ENCODE results near the gene HSPB2.
"Not testable (repeated sequence)": the region's sequence is repeated elsewhere in the genome, so short reads cannot be mapped to it uniquely, and the experiment has no call there.

HSPB2 gene

DNA sequence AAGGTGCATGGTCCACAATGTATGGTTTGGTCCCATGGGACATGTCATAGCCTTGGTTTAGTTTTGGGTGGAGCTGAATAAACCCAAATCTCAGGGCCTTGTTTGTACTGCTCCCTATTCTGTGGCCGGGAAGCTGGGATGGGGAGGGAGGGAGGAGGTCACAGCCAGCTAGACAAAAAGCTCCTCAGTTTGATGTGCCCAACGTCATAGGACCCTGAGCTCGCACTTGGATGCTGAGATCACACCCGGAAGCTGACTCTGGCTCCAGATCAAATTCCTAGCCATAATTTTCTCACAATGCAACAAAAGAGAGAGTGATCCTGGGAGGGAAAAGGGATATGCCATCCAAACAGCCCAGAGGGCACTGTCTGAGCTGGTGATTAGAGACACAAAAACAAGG, 1.5 kb downstream of the HSPB2 start:
- no peak for DNase-seq (ENCODE audit: low read depth in 2 of 2)

DNA sequence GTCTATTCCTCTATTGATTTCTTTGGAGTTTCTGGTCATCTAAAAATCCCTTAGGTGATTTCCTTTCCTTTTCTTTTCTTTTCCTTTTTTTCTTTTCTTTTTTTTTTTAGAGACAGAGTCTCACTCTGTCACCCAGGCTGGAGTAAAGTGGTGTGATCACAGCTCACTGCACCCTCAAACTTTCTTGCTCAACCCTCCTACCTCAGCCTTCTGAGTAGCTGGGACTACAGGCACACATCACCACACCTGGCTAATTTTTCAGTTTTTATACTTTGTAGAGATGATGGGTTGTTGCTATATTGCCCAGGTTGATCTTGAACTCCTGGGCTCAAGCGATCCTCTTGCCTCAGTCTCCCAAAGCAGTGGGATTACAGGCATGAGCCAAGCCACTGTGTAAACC, 4.2 kb downstream of the HSPB2 start:
- DNase-seq (ENCODE audit: low read depth in 2 of 2), result no peak

DNA sequence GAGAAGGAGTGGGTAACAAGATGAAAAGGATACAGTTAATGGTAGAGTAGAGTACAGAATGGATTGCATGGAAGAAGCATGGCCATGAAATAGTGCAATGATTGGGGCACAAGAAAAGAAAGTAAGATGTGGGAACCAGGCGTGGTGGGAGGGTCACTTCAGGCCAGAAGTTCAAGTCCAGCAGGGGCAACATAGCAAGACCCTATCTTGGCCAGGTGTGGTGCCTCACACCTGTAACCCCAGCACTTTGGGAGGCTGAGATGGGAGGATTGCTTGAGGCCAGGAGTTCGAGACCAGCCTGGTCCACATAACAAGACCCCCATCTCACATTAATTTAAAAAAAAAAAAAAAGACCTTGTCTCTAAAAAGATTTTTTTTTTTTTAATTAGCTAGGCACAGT, 4.8 kb downstream of the HSPB2 start:
- DNase-seq (ENCODE audit: low read depth in 2 of 2), result no peak

DNA sequence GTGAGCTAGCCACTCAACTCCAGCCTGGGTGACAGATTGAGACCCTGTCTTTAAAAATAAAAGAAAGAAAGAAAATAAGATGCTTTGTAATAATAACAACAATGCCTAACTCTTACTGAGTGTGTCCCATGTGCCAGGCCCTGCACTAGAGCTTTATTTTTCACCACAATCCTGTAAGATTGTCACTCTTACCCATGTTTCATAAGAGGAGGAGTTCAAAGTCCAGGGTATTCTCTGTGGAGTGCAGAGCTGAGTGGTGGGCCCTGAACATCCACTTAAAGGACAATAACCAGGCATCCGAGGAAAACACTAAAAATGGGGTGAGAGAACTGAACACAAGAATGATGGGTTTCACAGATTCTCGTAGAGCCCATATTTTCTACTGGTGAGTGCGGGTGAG, 5.3 kb downstream of the HSPB2 start:
- no peak for DNase-seq (ENCODE audit: low read depth in 2 of 2)

DNA sequence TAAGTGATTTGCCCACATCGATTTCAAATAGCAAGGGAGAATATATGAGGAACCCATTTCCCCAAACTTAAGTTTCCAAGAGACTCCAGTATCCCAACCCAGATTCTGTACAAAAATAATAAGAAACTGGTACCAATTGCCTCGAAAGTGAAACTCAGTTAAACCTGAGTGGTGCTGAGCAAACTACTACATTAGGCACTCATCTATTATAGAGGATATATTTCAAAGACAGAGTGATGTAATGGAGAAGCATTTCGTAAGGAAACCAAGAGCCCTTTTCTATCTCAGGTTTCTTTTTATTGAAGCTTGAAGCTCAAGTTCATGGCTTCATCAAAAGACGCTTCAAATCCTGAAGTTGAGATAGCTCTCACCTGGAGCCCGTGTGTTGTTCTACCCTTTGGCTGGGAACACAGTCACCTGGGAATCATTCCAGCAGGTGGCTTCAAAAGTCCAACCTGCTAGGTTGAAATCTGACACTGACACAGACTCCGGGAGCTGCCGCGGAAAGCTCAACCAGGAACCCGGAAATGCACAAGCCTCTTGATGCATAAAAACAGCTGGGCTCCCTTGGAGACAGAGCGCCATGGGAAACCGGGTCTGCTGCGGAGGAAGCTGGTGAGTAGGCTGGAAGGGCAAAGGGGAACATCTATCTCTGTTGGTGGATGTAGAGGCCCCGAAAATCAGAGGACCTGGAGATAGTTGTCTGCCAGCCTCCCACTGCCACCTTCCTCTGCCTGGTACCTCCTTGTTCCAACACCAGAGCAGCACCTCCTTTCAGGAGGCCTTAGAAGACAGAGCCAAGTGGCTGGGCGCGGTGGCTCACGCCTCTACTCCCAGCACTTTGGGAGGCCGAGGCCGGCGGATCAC, 6.1 kb downstream of the HSPB2 start, which contains the start of gene C11orf52:
Gene C11orf52 (plus strand): TSS at position 524 of the 867 bp plus-strand sequence. CDS start 60 bp downstream, at position 584.
- DNase-seq (ENCODE audit: low read depth in 2 of 2), result no peak

DNA sequence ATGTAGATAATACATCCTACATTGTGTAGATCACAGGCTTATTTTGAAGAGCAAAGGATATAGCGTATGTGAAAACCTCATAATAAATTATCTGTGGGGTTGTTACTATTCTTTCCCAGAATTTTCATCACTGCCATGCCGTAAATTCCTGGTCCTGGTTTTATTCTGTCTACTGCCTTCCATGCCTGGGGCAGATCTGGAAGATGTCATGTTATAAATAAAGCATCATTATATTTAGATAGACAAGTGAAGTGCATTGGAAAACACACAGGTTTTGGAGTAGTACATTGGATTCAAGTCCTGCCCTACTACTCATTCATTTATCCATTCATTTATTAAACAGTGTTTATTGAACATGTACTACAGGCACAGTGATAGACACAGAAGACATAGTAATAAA, 8.4 kb downstream of the HSPB2 start:
- DNase-seq (ENCODE audit: low read depth in 2 of 2), result no peak

- DNase-seq (ENCODE audit: low read depth in 2 of 2), result no peak
Observed at GRCh38 chr11:111921541-111922230, 9.2 kb downstream of the HSPB2 start.

GRCh38 chr11:111922803-111923202, 10.3 kb downstream of the HSPB2 start:
- no peak for DNase-seq (ENCODE audit: low read depth in 2 of 2)

DNA sequence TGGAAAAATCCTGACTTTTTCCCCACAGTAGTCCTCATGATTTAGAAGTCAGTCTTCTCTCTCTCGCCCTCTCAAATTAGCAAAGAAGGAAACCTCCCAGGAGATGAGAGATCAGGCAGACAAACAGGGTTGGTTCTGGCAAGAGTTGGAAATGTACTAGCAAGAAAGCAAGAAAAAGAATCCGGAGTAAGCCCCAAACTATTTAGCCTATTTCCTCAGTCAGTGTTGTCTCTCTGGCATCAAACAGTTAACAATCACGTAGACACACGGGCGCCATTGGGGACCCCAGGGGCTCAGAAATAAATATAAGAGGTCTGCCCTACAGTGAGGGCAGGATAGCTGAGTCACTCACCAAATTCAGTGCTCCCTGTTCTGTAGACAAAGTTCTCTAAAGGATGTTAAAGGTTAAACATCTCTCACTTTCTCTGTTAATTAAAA, 10.8 kb downstream of the HSPB2 start:
- no peak for DNase-seq (ENCODE audit: low read depth in 2 of 2)

GRCh38 chr11:111923951-111924350, 11.4 kb downstream of the HSPB2 start:
- no peak for DNase-seq (ENCODE audit: low read depth in 2 of 2)

GRCh38 chr11:111925953-111926352, 13.4 kb downstream of the HSPB2 start:
- no peak for DNase-seq (ENCODE audit: low read depth in 2 of 2)

DNA sequence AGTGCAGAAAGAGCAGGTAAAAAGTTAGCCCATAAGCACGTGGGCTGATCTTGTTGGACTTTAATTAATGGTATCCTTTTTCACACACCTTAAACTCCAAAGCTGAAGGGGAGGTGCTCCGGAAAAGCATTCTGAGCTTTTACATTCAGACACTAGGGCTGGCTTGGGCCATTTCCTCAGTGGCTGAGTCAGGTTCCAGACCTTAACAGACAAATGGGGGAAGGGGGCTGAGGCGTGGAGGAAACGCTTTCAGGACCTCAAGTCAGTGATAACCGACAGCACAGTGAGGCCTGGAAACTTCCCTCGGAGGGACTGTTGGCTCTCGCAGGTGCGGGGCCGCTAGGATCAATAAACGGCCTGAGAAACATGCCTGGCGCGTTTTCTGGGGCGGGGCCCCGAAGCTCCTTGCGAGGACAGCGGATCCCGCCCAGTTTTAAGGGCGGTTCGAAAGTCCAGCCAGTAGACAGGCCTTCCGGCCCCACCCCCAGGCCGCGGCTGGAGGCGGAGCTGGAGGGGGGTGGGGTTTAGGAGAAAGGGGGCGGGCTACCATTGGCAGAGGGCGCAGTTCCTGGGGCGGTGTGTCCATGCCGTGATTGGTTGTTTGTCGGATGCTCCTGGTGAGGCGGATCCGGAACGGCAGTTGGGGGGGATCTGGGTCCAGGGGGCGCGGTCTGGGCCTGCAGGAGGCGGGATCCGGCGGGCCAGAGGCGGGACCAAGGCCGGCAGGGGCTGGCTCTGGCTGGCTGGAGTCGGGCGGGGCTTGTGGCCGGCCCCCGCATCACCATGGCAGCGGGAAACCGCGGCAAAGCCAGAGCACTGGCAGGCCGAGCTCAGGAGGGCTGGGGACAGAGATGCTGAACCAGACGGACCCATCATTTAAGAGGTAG, 14.2 kb downstream of the HSPB2 start:
- DNase-seq (ENCODE audit: low read depth in 2 of 2), result peak; percentile 90 to 93

DNA sequence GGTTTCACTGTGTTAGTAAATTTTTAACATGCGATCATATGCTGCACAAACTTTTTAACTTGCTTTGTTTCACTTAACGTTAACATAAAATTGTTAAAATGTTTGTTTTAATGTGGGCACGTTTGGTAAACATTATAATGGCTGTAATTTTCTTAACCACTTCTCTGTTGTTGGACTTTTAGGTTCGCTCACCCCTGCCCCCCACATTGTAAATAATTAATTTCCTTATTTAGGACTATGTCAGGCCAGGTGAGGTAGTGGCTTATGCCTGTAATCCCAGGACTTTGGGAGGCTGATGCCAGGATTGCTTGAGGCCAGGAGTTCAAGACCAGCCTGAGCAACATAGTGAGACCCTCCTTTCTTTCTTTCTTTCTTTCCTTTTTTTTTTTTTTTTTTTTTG, 17.9 kb downstream of the HSPB2 start:
- DNase-seq (ENCODE audit: low read depth in 2 of 2), result no peak

DNA sequence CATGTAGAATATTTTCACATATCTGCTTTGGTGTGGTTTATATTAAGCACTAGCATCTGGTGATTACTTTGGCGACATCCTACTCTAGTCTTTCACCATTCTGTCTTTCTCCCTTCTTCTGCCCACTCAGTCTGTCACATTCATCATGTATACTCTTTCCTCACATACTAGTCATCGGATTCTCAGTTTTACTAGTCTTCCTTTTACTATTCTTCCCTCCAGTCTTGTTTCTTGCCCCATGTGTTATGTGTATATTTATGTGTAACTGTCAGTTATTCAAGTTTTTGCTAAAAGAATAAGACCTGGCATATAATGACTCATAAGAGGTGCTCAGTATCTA, 20.0 kb downstream of the HSPB2 start:
- no peak for DNase-seq (ENCODE audit: low read depth in 2 of 2)

DNA sequence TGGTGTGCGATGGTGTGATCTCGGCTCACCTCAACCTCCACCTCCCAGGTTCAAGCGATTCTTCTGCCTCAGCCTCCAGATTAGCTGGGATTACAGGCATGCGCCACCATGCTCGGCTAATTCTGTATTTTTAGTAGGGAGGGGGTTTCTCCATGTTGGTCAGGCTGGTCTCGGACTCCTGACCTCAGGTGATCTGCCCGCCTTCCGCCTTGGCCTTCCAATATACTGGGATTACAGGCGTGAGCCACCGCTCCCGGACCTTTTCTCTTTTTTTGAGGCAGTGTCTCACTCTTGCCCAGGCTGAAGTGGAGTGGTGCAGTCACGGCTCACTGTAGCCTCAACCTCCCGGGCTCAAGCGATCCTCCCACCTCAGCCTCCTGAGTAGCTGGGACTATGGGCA, 20.6 kb downstream of the HSPB2 start:
- DNase-seq (ENCODE audit: low read depth in 2 of 2), result not testable (repeated sequence)

DNA sequence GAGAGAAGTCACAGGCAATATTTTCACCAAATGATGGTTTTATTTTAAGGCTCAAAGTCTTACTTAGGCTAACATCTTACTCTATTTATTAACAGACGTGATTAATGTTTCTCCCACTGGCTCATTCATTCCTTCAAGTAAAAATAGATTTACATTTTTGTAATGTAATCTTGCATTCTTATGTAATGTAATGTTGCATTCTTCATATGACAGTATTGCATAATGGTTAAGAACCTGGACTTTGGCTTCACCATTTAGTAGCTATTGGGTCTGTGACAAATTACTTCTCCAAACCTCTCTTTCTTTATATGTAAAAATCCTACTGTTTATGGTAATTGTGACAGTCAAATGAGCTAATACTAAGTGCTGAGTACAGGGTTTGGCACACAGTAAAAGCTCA, 21.3 kb downstream of the HSPB2 start:
- no peak for DNase-seq (ENCODE audit: low read depth in 2 of 2)

DNA sequence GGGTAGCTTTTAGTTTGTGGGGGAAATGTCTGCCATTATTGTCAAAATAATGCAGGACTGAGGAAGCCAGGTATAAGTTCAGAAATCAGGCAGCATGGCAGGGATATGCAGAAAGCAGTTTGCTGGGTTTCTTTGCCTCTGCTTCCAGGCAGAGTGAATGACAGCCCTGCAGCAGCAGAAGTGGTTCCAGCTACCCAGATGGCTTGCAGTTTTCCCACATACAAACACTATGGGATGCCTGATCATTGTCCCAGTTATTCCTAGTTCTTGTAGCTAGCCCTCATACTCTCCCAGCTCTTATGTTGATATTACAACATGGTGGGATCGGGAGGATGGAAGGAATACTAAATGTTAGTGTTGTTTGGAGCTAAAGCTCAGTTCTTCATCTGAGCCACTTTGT, 21.8 kb downstream of the HSPB2 start:
- DNase-seq (ENCODE audit: low read depth in 2 of 2), result no peak

DNA sequence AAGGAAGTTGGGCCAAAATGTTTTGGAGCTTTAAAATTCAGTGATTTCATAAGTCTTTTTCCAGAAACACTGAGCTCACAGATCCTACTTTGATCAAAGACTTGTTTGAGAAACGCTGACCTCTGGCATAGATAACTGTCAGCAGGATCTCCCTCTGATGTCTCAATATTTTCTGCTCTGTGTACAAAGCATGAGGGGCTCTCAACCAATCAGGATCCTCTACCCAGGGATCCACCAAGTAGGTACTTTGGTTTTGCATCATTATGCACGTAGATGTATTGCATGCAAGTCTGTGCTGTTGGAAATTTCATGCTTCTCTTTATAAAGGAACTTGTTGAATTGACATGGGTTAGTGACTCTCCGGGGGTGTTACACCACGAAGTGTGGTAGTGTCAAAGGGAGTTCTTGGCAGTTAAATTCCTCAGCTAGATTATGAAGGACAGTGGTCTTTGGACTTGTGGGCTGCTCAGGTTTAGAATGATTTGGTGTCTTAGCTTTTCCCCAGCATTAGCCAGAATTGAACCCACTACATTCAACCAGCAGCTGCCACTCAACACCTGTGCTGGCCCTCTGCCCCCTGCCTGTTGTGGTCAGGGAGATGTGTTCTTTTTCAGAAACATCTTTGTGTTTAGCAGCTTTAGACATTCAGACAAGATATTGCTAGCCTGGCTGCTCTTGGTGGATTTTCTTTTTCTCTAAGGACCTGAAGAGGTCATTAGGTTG, 22.9 kb downstream of the HSPB2 start:
- DNase-seq (ENCODE audit: low read depth in 2 of 2), result no peak

DNA sequence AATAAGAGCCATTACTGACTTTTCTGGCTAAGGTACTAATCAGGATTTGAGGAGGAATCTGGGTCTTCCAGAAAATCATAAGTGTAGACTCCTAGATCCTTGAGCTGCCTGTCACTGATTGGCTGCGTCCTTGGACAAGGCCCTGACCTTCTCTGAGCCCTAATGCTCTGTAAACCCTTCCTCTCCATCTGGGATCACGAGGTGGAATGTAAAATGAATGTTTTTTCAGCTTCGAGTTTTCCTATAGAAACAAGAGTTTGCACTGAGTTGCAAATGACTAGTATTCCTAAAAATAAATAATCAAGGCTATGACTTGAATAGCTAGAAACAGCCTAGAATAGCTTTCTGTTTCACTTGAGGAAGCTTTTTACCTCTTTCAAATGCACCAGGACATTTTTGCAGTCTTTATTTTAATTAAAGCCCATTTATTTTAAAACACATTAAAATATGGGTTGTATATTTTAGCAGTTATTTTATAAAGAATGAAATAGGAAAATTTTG, 23.6 kb downstream of the HSPB2 start:
- no peak for DNase-seq (ENCODE audit: low read depth in 2 of 2)

- DNase-seq (ENCODE audit: low read depth in 2 of 2), result no peak
Observed at GRCh38 chr11:111937461-111937769, 24.9 kb downstream of the HSPB2 start.

- no peak for DNase-seq (ENCODE audit: low read depth in 2 of 2)
Observed at GRCh38 chr11:111937844-111938243, 25.3 kb downstream of the HSPB2 start.

All from stimulated activated CD8-positive, alpha-beta memory T cell treated with anti-CD3 and anti-CD28 coated beads, Interleukin-7, amount 100 ng/mL, for 1 hour (primary cell).